Sigmoid colon (tissue), 4 donors: ENCODE measurements around the gene IGFBP7.

ENCODE experiments used
- EP300 ChIP-seq, 4 donors: sonication (generic); formaldehyde crosslinking; IDR thresholded peaks; one replicate each; pipeline ENCODE4 v1.6.1; 2017; ENCODE audit warnings: antibody characterized with exemption in 4 of 4
- POLR2A ChIP-seq, 2 donors: fragments of 450-650 bp; IDR thresholded peaks; one replicate each; pipeline ENCODE4 v1.6.1; 2016; ENCODE audit warnings: antibody characterized with exemption in 2 of 2, mild to moderate bottlenecking in 2 of 2, moderate library complexity in 2 of 2
- POLR2AphosphoS5 ChIP-seq, 4 donors: sonication (generic); formaldehyde crosslinking; IDR thresholded peaks; one replicate each; pipeline ENCODE4 v1.6.1; 2017; ENCODE audit warnings: antibody characterized with exemption in 4 of 4
- TF ChIP-seq, protein P1 (sequence below), 4 experiments: fragments of 450-650 bp in 3 of 4; fragments of 200-600 bp in 1 of 4; IDR thresholded peaks; one replicate each; pipeline ENCODE4 v1.5.1; 2016 to 2019; ENCODE audit warnings: antibody characterized with exemption in 4 of 4, mild to moderate bottlenecking in 3 of 4, moderate library complexity in 2 of 4

GRCh38 chr4:57131849-57132742, 21.9 kb upstream of the IGFBP7 start:
- TF ChIP-seq, protein P1, sequence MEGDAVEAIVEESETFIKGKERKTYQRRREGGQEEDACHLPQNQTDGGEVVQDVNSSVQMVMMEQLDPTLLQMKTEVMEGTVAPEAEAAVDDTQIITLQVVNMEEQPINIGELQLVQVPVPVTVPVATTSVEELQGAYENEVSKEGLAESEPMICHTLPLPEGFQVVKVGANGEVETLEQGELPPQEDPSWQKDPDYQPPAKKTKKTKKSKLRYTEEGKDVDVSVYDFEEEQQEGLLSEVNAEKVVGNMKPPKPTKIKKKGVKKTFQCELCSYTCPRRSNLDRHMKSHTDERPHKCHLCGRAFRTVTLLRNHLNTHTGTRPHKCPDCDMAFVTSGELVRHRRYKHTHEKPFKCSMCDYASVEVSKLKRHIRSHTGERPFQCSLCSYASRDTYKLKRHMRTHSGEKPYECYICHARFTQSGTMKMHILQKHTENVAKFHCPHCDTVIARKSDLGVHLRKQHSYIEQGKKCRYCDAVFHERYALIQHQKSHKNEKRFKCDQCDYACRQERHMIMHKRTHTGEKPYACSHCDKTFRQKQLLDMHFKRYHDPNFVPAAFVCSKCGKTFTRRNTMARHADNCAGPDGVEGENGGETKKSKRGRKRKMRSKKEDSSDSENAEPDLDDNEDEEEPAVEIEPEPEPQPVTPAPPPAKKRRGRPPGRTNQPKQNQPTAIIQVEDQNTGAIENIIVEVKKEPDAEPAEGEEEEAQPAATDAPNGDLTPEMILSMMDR (IDR thresholded peaks at IDR 0.05), result no peak
- TF ChIP-seq POLR2AphosphoS5 (IDR thresholded peaks at IDR 0.05) (no peak), EP300 (IDR thresholded peaks at IDR 0.05) (no peak), POLR2A (IDR thresholded peaks at IDR 0.05) (no peak)
